SK-N-SH (cell line): ENCODE measurements around the gene LDLR. TPM values are rescaled to one million over a fixed set of nuclear protein-coding genes. Genes with fewer than 3 reads are reported as not detected.
"Not testable (repeated sequence)": the region's sequence is repeated elsewhere in the genome, so short reads cannot be mapped to it uniquely, and the experiment has no call there.

Source experiments
- CTCF ChIA-PET: fragments of 300-600, 350-600 bp; formaldehyde crosslinking; extraction: SDS; loops from one replicate; lab custom pipeline; 2021; lab: Yijun Ruan, JAX
- POLR2A ChIA-PET: fragments of 350-600 bp; sonication (Branson Sonifier 250); formaldehyde crosslinking; extraction: SDS; loops from one replicate; lab custom pipeline; 2020; ENCODE audit warnings: antibody characterized with exemption, inconsistent platforms; lab: Yijun Ruan, JAX
- DNase-seq: peaks from one replicate; pipeline ENCODE4 v3.0.0; 2012
- H2AFZ ChIP-seq: fragments of 200-600 bp; sonication (generic); 2 replicates; pipeline ENCODE4 v1.8.1; 2016; ENCODE audit warnings: antibody characterized with exemption, mild to moderate bottlenecking, low read depth
- H3F3A ChIP-seq: fragments of 200-600 bp; sonication (generic); replicated peaks from 2 replicates; pipeline ENCODE3; 2016; ENCODE audit warnings: antibody characterized with exemption, mild to moderate bottlenecking; ENCODE audit not compliant: insufficient read depth
- H3K27ac ChIP-seq, 2 experiments: fragments of 200-500 bp in 1 of 2; fragments of 200-600 bp in 1 of 2; sonication (Bioruptor generic) in 1 of 2; sonication (generic), shearing (Covaris generic) in 1 of 2; 2 replicates each; pipeline versions ENCODE4 v1.5.1 to v1.6.1; 2014 to 2016; ENCODE audit warnings: low read depth in 2 of 2, inconsistent platforms in 1 of 2, low read length in 1 of 2, mild to moderate bottlenecking in 1 of 2, mixed read lengths in 1 of 2
- H3K27me3 ChIP-seq: fragments of 200-600 bp; sonication (generic), shearing (Covaris generic); 2 replicates; pipeline ENCODE4 v1.6.1; 2016; ENCODE audit warnings: mixed run types; ENCODE audit not compliant: insufficient read depth
- H3K36me3 ChIP-seq, 2 experiments: fragments of 200-500 bp in 1 of 2; fragments of 200-600 bp in 1 of 2; sonication (Bioruptor generic) in 1 of 2; sonication (generic) in 1 of 2; replicated peaks in 1 of 2; 2 replicates each; pipeline versions ENCODE3 to v1.5.1; 2014 to 2016; ENCODE audit warnings: low read length in 1 of 2, mild to moderate bottlenecking in 1 of 2; ENCODE audit not compliant: insufficient read depth in 2 of 2, control insufficient read depth in 1 of 2
- H3K4me1 ChIP-seq, 2 experiments: fragments of 200-500 bp in 1 of 2; fragments of 200-600 bp in 1 of 2; sonication (Bioruptor generic) in 1 of 2; sonication (generic), shearing (Covaris generic) in 1 of 2; 2 replicates each; pipeline versions ENCODE4 v1.5.1 to v1.6.1; 2014 to 2016; ENCODE audit warnings: low read depth in 1 of 2, low read length in 1 of 2, mixed run types in 1 of 2; ENCODE audit not compliant: insufficient read depth in 2 of 2, control insufficient read depth in 1 of 2
- H3K4me2 ChIP-seq: fragments of 200-600 bp; sonication (generic), shearing (Covaris generic); 2 replicates; pipeline ENCODE4 v1.6.1; 2017; ENCODE audit warnings: mixed run types
- H3K4me3 ChIP-seq, 2 experiments: fragments of 200-500 bp in 1 of 2; fragments of 200-600 bp in 1 of 2; sonication (Bioruptor generic) in 1 of 2; sonication (generic), shearing (Covaris generic) in 1 of 2; 2 replicates each; pipeline versions ENCODE4 v1.5.1 to v1.8.1; 2014 to 2016; ENCODE audit warnings: low read depth in 2 of 2, inconsistent platforms in 1 of 2, low read length in 1 of 2, mild to moderate bottlenecking in 1 of 2, mixed read lengths in 1 of 2, moderate library complexity in 1 of 2
- H3K79me2 ChIP-seq: fragments of 200-600 bp; sonication (generic); 2 replicates; pipeline ENCODE4 v1.8.1; 2017; ENCODE audit warnings: mild to moderate bottlenecking; ENCODE audit not compliant: insufficient read depth
- H3K9ac ChIP-seq: fragments of 200-600 bp; sonication (generic); 2 replicates; pipeline ENCODE4 v1.6.1; 2017; ENCODE audit warnings: mixed run types
- H3K9me2 ChIP-seq: fragments of 200-600 bp; sonication (generic); 2 replicates; pipeline ENCODE4 v1.6.1; 2017; ENCODE audit warnings: mixed run types
- H3K9me3 ChIP-seq: fragments of 200-600 bp; sonication (generic); 2 replicates; pipeline ENCODE4 v1.6.1; 2017; ENCODE audit warnings: mixed run types, mild to moderate bottlenecking, moderate library complexity
- H4K20me1 ChIP-seq: fragments of 200-600 bp; sonication (generic); 2 replicates; pipeline ENCODE4 v1.6.1; 2017; ENCODE audit warnings: mild to moderate bottlenecking, mixed run types; ENCODE audit not compliant: insufficient read depth
- CHD2 ChIP-seq: fragments of 150-350 bp; IDR thresholded peaks from 2 replicates; pipeline ENCODE4 v1.6.1; 2018; ENCODE audit warnings: low read length; ENCODE audit not compliant: partially characterized antibody
- ELF1 ChIP-seq: IDR thresholded peaks from 2 replicates; pipeline ENCODE4 v1.4.0; 2012
- EZH2phosphoT487 ChIP-seq: fragments of 200-600 bp; sonication (generic); IDR thresholded peaks from 2 replicates; pipeline ENCODE4 v1.6.1; 2017; ENCODE audit warnings: low read depth, mixed run types, mild to moderate bottlenecking, antibody characterized with exemption, moderate library complexity, borderline replicate concordance
- GABPA ChIP-seq: IDR thresholded peaks from 2 replicates; pipeline ENCODE4 v1.4.0; 2012; ENCODE audit warnings: low read depth, mild to moderate bottlenecking
- GATA2 ChIP-seq: sonication (generic); formaldehyde crosslinking; IDR thresholded peaks from 2 replicates; pipeline ENCODE4 v1.5.0; 2020; ENCODE audit warnings: mild to moderate bottlenecking, missing genetic modification reagents
- JUND ChIP-seq: IDR thresholded peaks from 2 replicates; pipeline ENCODE4 v1.4.0; 2012
- MAX ChIP-seq: IDR thresholded peaks from 2 replicates; pipeline ENCODE4 v1.4.0; 2012; ENCODE audit warnings: low read depth
- NFIC ChIP-seq: IDR thresholded peaks from 2 replicates; pipeline ENCODE4 v1.4.0; 2012; ENCODE audit warnings: borderline replicate concordance
- NRF1 ChIP-seq: IDR thresholded peaks from 2 replicates; pipeline ENCODE4 v1.6.1; 2012; ENCODE audit warnings: low read depth, mild to moderate bottlenecking, low read length
- RAD21 ChIP-seq: IDR thresholded peaks from 2 replicates; pipeline ENCODE4 v1.6.1; 2012; ENCODE audit warnings: mild to moderate bottlenecking, low read length
- RCOR1 ChIP-seq: fragments of 150-350 bp; IDR thresholded peaks from 2 replicates; pipeline ENCODE4 v1.6.1; 2017; ENCODE audit warnings: antibody characterized with exemption, low read length
- RFX5 ChIP-seq: IDR thresholded peaks from 2 replicates; pipeline ENCODE4 v1.6.1; 2012; ENCODE audit warnings: mild to moderate bottlenecking, improper control_type of control experiment, low read length
- SMC3 ChIP-seq: IDR thresholded peaks from 2 replicates; pipeline ENCODE4 v1.6.1; 2012; ENCODE audit warnings: low read depth, low read length, improper control_type of control experiment
- TCF12 ChIP-seq: IDR thresholded peaks from 2 replicates; pipeline ENCODE4 v1.4.0; 2012
- TEAD4 ChIP-seq: IDR thresholded peaks from 2 replicates; pipeline ENCODE4 v1.4.0; 2012; ENCODE audit warnings: mild to moderate bottlenecking, borderline replicate concordance; ENCODE audit not compliant: insufficient read depth
- YY1 ChIP-seq: IDR thresholded peaks from 2 replicates; pipeline ENCODE4 v1.4.0; 2012; ENCODE audit warnings: low read depth, mild to moderate bottlenecking
- WGBS: methylation state at CpG from one replicate; pipeline ENCODE4 v1.1.6; 2017; ENCODE audit warnings: low lambda C conversion rate; 5-methylcytosine and 5-hydroxymethylcytosine counted together
- polyA plus RNA-seq, 3 experiments: library from polyadenylated mRNA; depleted of rRNA; stranded (reverse); fragments of >200 nt; gene quantifications; 2 replicates each; pipeline ENCODE4 v1.2.3, GENCODE V29; 2012
- TF ChIP-seq, protein P1 (sequence below): IDR thresholded peaks from 2 replicates; pipeline ENCODE4 v1.4.0; 2012; ENCODE audit warnings: low read depth, borderline replicate concordance
- TF ChIP-seq, protein P2 (sequence below): fragments of 150-350 bp; IDR thresholded peaks from 2 replicates; pipeline ENCODE4 v1.6.1; 2017; ENCODE audit warnings: antibody characterized with exemption, low read length, low read depth, borderline replicate concordance
- TF ChIP-seq, protein P3 (sequence below): fragments of 200-600 bp; sonication (generic); IDR thresholded peaks from 2 replicates; pipeline ENCODE4 v1.6.1; 2017; ENCODE audit warnings: antibody characterized with exemption, mild to moderate bottlenecking, moderate library complexity

The LDLR gene
- polyA plus RNA-seq, 1 of the 3 experiments (the other 2 are of a cell fraction): 25.1 TPM

- Histone ChIP-seq H3K9me3 (no peaks in the 10 kb centered on the region), H3K4me1 (no peaks in the 10 kb centered on the region), H3K9ac (no peak overlapping the region), H4K20me1 (no peaks in the 10 kb centered on the region), H3K36me3 (no peaks in the 10 kb centered on the region), H3K9me2 (no peaks in the 10 kb centered on the region), H3K27ac (no peak overlapping the region), H3K27me3 (no peaks in the 10 kb centered on the region), H3K79me2 (no peaks in the 10 kb centered on the region), H3K4me2 (no peak overlapping the region), H3K4me3 (no peak overlapping the region), H2AFZ (no peak overlapping the region), H3F3A (no peaks in the 10 kb centered on the region)
- no peak for DNase-seq
- TF ChIP-seq YY1 (no peak), TCF12 (no peak), MAX (no peak), TEAD4 (no peak), NRF1 (no peak)
- TF ChIP-seq, protein P1, sequence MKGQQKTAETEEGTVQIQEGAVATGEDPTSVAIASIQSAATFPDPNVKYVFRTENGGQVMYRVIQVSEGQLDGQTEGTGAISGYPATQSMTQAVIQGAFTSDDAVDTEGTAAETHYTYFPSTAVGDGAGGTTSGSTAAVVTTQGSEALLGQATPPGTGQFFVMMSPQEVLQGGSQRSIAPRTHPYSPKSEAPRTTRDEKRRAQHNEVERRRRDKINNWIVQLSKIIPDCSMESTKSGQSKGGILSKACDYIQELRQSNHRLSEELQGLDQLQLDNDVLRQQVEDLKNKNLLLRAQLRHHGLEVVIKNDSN: no peak
- ChIA-PET POLR2A (no interaction called here), CTCF (interaction anchor here (1.0 to 1.7 kb wide), 2 partner anchors 38 to 53 kb away, joined by 3 read pairs; no protein-coding TSS in a partner anchor)
- 95% methylated on average over 9 of the region's 9 CpGs for WGBS
Measured at GRCh38 chr19:11073568-11073967, 15.7 kb upstream of the LDLR start.

DNA sequence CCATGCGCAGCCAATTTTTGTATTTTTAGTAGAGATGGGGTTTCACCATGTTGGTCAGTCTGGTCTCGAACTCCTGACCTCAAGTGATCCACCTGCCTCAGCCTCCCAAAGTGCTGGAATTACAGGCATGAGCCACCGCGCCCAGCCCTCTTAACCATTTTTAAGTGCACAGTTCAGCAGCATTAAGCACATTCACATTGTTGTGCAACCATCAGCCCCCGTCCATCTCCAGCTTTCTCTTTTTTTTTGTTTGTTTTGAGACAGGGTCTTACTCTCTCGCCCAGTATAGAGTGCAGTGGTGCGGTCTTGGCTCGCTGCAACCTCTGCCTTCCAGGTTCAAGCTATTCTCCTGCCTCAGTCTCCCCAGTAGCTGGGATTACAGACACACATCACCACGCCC lies 12.5 kb upstream of the LDLR start:
- H3K36me3 ChIP-seq, H3K9ac ChIP-seq, H3K27me3 ChIP-seq, H3K9me3 ChIP-seq, H3K4me2 ChIP-seq, H3F3A ChIP-seq, H3K4me3 ChIP-seq, H3K9me2 ChIP-seq, H3K4me1 ChIP-seq, POLR2A ChIA-PET, H4K20me1 ChIP-seq, H3K27ac ChIP-seq, DNase-seq, H2AFZ ChIP-seq, H3K79me2 ChIP-seq: not testable (repeated sequence)
- 95% methylated on average over 9 of the region's 9 CpGs for WGBS
- CTCF ChIA-PET: interaction anchor here (1.0 kb wide), 1 partner anchor 10 kb away, joined by 3 read pairs; no protein-coding TSS in a partner anchor

- CTCF ChIA-PET: no interaction called here
- Histone ChIP-seq H3K4me2 (no peak overlapping the region), H3K9me3 (no peaks in the 10 kb centered on the region), H3K27ac (no peak overlapping the region), H3F3A (peaks cover 4% of the 10 kb centered on the region), H3K4me1 (peaks cover 0 to 2% of the 10 kb centered on the region in 2 experiments; a peak in 1 of 4 replicates), H3K36me3 (no peaks in the 10 kb centered on the region), H3K27me3 (no peaks in the 10 kb centered on the region), H3K9ac (no peak overlapping the region), H3K79me2 (no peaks in the 10 kb centered on the region), H3K9me2 (no peaks in the 10 kb centered on the region), H3K4me3 (no peak overlapping the region), H2AFZ (no peak overlapping the region), H4K20me1 (no peaks in the 10 kb centered on the region)
- 92% methylated on average over 11 of the region's 11 CpGs for WGBS
- DNase-seq: no peak
- POLR2A ChIA-PET: no interaction called here
- TF ChIP-seq EZH2phosphoT487 (no peak), RCOR1 (no peak), RFX5 (no peak), RAD21 (no peak), ELF1 (no peak), GABPA (no peak), NFIC (no peak), CHD2 (no peak), JUND (no peak), SMC3 (no peak), GATA2 (CRISPR knock-in tag) (no peak)
- TF ChIP-seq, protein P2, sequence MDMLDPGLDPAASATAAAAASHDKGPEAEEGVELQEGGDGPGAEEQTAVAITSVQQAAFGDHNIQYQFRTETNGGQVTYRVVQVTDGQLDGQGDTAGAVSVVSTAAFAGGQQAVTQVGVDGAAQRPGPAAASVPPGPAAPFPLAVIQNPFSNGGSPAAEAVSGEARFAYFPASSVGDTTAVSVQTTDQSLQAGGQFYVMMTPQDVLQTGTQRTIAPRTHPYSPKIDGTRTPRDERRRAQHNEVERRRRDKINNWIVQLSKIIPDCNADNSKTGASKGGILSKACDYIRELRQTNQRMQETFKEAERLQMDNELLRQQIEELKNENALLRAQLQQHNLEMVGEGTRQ: no peak
- TF ChIP-seq, protein P3, sequence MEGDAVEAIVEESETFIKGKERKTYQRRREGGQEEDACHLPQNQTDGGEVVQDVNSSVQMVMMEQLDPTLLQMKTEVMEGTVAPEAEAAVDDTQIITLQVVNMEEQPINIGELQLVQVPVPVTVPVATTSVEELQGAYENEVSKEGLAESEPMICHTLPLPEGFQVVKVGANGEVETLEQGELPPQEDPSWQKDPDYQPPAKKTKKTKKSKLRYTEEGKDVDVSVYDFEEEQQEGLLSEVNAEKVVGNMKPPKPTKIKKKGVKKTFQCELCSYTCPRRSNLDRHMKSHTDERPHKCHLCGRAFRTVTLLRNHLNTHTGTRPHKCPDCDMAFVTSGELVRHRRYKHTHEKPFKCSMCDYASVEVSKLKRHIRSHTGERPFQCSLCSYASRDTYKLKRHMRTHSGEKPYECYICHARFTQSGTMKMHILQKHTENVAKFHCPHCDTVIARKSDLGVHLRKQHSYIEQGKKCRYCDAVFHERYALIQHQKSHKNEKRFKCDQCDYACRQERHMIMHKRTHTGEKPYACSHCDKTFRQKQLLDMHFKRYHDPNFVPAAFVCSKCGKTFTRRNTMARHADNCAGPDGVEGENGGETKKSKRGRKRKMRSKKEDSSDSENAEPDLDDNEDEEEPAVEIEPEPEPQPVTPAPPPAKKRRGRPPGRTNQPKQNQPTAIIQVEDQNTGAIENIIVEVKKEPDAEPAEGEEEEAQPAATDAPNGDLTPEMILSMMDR: no peak
Measured at GRCh38 chr19:11078893-11079292, 10.4 kb upstream of the LDLR start.
